BJ (cell line): ENCODE measurements around the gene PTPN21. TPM values are rescaled to one million over a fixed set of nuclear protein-coding genes. Genes with fewer than 3 reads are reported as not detected.

Experiments used
- CTCF ChIA-PET: fragments of 350-600 bp; formaldehyde crosslinking; extraction: SDS; loops from one replicate; lab custom pipeline; 2021; ENCODE audit warnings: antibody characterized with exemption, inconsistent platforms; lab: Yijun Ruan, JAX
- POLR2A ChIA-PET: fragments of 300-600 bp; sonication (Branson Sonifier 250); formaldehyde crosslinking; extraction: SDS; loops from one replicate; lab custom pipeline; 2021; ENCODE audit warnings: antibody characterized with exemption; lab: Charles Lee
- DNase-seq: peaks from one replicate; pipeline ENCODE4 v3.0.0-alpha.2; 2011; ENCODE audit warnings: low read depth
- H3K27me3 ChIP-seq: 2 replicates; pipeline ENCODE4 v1.6.0; 2011; ENCODE audit warnings: low read length; ENCODE audit not compliant: control insufficient read depth, insufficient read depth
- H3K36me3 ChIP-seq: 2 replicates; pipeline ENCODE4 v1.5.1; 2011; ENCODE audit warnings: low read length; ENCODE audit not compliant: control insufficient read depth, insufficient read depth
- H3K4me3 ChIP-seq: 2 replicates; pipeline ENCODE4 v1.5.1; 2011; ENCODE audit warnings: low read depth, mild to moderate bottlenecking, control low read depth, low read length
- polyA plus RNA-seq: library from polyadenylated mRNA; depleted of rRNA; stranded (reverse); fragments of >200 nt; gene quantifications from 2 replicates; pipeline ENCODE4 v1.2.3, GENCODE V29; 2011
- TF ChIP-seq, protein P1 (sequence below): IDR thresholded peaks from 2 replicates; pipeline ENCODE4 v1.5.1; 2011; ENCODE audit warnings: low read depth, mild to moderate bottlenecking, control low read depth, inconsistent platforms, low read length, moderate library complexity; ENCODE audit not compliant: insufficient read depth

Gene PTPN21
- polyA plus RNA-seq, 1 experiment, result 9.1 TPM

DNA sequence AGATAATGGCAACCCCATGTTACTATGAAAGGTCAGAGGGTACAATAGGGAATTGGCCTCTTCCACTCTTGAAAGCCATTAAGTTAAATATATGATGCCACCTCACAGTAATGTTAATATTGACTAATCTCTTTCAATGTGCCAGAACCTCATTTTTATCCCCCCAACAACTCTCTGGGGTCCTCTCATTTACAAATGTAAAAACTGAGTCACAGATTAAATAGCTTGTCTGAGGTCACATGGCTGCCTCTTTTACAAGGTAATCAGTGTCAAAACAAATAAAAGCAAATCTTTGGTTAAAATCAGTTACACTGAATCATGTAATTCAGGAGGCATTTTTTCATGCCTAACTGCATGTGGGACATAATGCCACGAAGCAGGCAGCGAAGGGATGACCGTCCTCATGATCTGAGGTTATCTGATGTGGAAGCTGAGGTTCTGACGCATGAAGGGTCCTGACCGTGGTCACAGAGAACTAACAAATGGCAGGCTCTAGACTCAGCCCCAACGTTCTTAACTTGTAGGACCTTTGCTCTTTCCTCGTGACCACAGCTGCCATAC, 78.5 kb downstream of the PTPN21 start:
- TF ChIP-seq, protein P1, sequence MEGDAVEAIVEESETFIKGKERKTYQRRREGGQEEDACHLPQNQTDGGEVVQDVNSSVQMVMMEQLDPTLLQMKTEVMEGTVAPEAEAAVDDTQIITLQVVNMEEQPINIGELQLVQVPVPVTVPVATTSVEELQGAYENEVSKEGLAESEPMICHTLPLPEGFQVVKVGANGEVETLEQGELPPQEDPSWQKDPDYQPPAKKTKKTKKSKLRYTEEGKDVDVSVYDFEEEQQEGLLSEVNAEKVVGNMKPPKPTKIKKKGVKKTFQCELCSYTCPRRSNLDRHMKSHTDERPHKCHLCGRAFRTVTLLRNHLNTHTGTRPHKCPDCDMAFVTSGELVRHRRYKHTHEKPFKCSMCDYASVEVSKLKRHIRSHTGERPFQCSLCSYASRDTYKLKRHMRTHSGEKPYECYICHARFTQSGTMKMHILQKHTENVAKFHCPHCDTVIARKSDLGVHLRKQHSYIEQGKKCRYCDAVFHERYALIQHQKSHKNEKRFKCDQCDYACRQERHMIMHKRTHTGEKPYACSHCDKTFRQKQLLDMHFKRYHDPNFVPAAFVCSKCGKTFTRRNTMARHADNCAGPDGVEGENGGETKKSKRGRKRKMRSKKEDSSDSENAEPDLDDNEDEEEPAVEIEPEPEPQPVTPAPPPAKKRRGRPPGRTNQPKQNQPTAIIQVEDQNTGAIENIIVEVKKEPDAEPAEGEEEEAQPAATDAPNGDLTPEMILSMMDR, result no peak
- no peak overlapping the region for H3K4me3 ChIP-seq
- POLR2A ChIA-PET, result no interaction called here
- DNase-seq, result no peak
- peaks cover 15% of the 10 kb centered on the region for H3K36me3 ChIP-seq
- H3K27me3 ChIP-seq, result no peaks in the 10 kb centered on the region
- CTCF ChIA-PET, result no interaction called here

DNA sequence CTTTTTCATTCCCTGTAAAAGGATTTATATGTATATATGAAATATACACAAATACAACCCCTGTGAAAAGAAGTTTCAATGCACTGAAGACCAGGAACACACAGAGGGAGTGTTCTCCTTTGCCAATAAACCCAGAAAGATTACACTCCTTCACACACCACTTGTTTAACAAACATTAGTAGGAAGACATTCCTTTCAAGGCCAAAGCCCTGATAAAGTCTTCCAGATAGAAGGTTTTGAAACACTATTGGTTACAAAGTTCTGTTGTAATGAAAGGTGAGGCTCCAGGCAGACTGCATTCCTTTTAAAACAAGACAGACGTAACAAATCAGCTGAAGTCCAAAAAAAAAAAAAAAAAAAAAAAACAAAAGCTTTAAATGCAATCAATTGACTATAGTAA, 81.0 kb downstream of the PTPN21 start:
- POLR2A ChIA-PET, result no interaction called here

DNA sequence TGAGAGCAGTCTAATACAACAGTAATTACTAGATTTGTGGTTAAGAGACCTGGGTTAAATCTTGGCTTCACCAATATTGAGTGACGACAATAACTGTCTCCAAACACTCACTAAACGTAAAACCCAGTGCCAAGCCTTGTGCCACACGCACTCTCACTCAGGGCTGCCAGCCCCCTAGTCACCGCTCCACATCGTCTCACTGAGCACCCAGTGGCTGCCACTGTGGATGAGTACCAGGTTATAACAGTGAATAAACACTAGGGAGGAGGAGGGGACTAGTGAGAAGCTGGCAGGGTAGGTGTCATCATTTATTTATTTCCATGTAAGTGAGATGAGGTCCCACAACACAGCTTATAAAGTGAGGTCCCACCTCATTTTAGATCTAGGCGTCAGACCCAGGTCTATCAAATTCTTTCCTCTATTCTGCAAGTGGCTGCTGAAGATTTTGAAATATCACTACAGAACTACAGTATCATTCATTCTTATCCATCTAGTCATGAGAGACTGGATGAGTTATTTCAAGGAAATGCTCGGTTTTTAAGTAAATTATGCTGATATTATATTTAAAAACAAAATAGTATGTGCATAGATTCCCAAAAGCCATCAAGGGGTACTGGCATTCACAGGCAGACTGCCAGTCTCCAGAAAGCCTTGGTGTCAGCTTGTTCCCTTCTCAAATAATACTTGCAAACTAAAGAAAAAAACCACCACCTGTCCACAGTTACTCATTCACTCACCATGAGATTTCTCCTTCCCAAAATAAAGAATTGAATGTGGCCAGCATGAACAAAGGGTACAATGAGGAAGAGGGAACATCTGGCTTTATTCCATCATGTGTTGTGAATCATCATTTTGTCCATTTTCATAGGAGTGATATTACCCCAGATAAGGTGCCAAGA, 84.0 kb downstream of the PTPN21 start:
- POLR2A ChIA-PET, result interaction anchor here (0.7 kb wide), 1 partner anchor 11 kb away, joined by 3 read pairs; no protein-coding TSS in a partner anchor
- no peaks in the 10 kb centered on the region for H3K27me3 ChIP-seq
- H3K4me3 ChIP-seq, result no peak overlapping the region
- DNase-seq, result no peak
- TF ChIP-seq, protein P1, result no peak
- H3K36me3 ChIP-seq, result peaks cover 10% of the 10 kb centered on the region
- CTCF ChIA-PET, result no interaction called here

More for the DNA sequence above, 81.0 kb downstream of the PTPN21 start:
- TF ChIP-seq, protein P1, result no peak
- no peak for DNase-seq
- H3K4me3 ChIP-seq, result no peak overlapping the region
- CTCF ChIA-PET, result no interaction called here
- no peaks in the 10 kb centered on the region for H3K27me3 ChIP-seq
- H3K36me3 ChIP-seq, result peaks cover 9% of the 10 kb centered on the region

DNA sequence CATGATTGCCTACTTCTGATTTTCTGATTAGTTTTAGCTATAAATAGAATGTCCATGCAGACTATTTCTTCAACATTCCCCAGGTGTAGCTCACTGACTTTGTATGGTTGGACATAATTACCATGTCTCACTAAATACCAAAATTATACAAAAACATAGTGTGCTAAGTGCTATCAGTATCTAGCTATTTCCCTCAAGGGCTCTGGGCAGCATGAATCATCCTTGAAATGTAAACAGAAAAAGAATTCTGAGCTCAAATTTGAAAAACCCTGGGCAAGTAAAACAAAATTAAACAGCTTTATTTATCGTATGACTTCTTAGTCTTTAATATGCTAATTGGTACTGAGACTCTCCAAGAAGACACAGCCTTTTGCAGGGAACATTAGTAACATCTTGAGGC, 86.4 kb downstream of the PTPN21 start:
- no peaks in the 10 kb centered on the region for H3K27me3 ChIP-seq
- DNase-seq, result peak; percentile 78
- no peak overlapping the region for H3K4me3 ChIP-seq
- POLR2A ChIA-PET, result interaction anchor here (0.9 kb wide), 1 partner anchor 13 kb away, joined by 4 read pairs; no protein-coding TSS in a partner anchor
- CTCF ChIA-PET, result interaction anchor here (0.6 kb wide), 1 partner anchor 161 kb away, joined by 3 read pairs; no protein-coding TSS in a partner anchor
- peaks cover 10% of the 10 kb centered on the region for H3K36me3 ChIP-seq
- TF ChIP-seq, protein P1, result no peak

DNA sequence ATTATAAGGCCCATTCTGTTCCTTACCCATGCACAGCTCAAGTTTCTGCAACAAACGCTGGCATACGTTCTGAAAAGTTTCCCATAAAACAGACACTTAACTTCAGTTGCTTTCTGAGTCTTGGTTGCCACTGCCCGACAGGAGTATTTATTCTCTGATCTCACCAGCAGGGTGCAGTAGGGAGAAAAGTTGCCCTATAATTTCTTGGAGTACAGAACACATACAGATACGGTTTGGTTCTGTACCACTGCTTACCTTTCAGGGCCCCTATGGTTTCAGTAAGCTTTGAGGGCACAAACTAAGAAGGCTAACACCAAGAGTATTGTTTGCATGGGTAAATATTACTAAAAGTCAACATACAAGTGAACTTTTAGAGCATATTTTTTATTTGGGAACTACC, 91.5 kb downstream of the PTPN21 start:
- no peak for DNase-seq
- H3K27me3 ChIP-seq, result no peaks in the 10 kb centered on the region
- no peak overlapping the region for H3K4me3 ChIP-seq
- peaks cover 3% of the 10 kb centered on the region; the same call in 1 of the 2 replicates for H3K36me3 ChIP-seq
- ChIA-PET POLR2A (no interaction called here), CTCF (interaction anchor here (1.1 kb wide), 1 partner anchor 97 kb away, joined by 3 read pairs; no protein-coding TSS in a partner anchor)
- TF ChIP-seq, protein P1, result peak; percentile 34; the same call in 1 of the 2 replicates
